HG02588 (cell line): ENCODE measurements around the gene ZMYM1.
"Not testable (repeated sequence)": the region's sequence is repeated elsewhere in the genome, so short reads cannot be mapped to it uniquely, and the experiment has no call there.

ENCODE experiments used
- ATAC-seq: cut with Tn5 transposase; IDR thresholded peaks from one replicate; pipeline ENCODE4 v1.9.1; 2021; ENCODE audit warnings: mild to moderate bottlenecking, moderate library complexity; ENCODE audit not compliant: unreplicated experiment

The ZMYM1 gene

DNA sequence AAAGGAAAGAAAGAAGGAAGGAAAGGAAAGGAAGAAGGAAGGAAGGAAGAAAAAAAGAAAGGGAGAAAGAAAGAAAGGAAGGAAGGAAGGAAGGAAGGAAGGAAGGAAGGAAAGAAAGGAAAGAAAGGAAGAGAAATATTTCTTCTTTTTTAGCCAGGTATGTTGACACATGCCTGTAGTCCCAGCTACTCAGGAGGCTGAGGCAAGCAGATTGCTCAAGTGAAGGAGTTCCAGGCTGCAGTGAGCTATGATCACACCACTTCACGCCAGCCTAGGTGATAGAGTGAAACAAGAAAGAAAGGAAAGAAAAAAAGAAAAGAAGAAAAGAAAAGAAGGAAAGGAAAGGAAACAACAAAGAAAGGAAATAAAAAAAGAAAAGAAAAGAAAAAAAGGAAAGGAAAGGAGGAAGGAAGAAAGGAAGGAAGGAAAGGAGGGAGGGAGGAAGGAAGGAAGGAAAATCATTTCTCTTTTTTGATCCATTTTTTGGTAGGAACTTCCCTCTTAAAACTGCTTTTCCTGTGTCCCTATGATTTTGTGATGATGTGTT is 5.8 kb upstream of the ZMYM1 start:
- no peak for ATAC-seq

DNA sequence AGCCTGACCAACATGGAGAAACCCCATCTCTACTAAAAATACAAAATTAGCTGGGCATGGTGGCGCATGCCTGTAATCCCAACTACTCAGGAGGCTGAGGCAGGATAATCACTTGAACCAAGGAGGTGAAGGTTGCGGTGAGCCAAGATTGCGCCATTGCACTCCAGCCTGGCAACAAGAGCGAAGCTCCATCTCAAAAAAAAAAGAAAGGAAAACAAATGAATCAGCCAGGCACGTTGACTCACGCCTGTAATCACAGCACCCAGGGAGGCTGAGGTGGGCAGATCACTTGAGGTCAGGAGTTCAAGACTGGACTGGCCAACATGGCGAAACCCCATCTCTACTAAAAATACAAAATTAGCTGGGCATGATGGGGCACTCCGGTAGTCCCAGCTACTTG is 2.8 kb upstream of the ZMYM1 start:
- ATAC-seq = not testable (repeated sequence)

DNA sequence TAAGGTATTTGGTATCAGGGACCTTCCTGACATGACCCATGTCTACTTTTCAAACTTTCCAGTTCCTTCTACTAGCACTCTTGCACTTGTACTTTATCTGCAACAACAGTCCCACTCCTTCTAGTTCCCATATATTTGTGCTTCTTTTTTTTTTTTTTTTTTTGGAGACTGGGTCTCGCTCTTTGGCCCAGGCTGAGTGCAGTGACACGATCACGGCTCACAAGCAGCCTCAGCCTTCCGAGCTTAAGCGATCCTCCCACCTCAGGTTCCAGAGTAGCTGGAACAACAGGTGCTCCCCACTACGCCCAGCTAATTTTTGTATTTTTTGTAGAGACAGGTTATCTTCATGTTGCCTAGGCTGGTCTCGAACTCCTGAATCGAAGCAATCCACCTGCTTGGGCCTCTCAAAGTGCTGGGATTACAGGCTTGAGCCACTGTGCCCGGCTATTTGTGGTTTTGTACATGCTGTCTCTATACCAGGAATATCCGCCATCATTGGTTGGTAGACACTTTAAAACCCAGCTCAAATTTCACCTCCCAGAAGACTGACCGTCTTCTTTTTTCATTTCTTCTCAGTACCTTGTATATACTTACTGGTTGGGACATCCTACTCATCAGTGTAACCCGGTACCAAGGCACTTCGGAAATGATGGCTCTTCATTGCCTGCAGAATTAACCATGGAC is 1.1 kb downstream of the ZMYM1 start:
- no peak for ATAC-seq

DNA sequence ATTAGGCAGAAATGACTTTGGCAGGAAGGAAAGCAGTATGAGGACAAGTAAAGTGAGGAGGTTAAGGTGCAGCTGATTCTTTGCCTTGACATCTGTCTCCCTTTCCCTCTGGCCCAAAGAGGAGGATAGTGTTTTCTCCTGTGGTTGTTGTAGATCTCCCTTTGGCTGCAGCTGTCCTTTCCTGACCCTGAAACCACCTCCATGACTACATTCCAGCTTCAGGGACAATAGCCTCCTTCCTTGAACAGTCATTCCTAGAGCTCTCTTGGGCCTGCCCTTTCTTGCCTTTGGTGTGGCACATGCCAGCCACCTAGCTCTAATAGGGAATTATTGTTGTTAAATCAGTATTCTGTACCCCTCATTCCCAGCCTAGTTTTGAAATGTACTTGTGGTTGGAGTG is 6.2 kb downstream of the ZMYM1 start:
- no peak for ATAC-seq

DNA sequence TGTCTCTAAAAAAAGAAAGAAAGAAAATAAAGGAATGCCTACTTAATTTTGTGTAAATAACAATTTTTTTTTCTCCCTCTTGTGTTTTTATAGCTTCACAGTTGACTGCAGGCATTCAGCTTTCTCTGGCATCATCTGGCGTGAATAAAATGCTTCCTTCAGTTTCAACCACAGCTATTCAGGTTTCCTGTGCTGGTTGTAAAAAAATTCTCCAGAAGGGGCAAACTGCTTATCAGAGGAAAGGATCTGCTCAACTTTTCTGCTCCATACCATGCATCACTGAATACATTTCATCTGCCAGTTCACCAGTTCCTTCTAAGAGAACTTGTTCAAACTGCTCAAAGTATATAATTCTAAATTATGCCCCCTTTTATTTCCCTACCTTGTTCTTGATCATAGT is 18.0 kb downstream of the ZMYM1 start:
- no peak for ATAC-seq

DNA sequence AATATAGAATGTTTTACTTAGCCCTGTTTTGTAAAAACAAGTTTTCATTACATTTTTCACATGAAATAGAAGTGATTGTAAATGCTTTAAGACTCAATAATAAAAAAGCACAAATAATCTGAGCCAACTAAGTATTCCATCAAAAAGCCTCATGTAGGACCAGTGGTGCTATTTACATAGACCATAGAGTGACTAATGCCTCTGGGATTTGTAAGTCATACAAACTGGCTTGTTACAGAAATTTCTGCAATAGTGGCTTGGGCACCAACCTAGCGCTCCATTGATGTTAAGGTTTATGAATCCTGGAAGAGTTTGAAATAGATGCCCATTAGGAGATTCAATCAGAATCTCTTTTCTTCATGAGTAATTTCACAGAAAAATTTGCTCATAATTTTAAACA is 31.9 kb downstream of the ZMYM1 start:
- ATAC-seq = no peak

DNA sequence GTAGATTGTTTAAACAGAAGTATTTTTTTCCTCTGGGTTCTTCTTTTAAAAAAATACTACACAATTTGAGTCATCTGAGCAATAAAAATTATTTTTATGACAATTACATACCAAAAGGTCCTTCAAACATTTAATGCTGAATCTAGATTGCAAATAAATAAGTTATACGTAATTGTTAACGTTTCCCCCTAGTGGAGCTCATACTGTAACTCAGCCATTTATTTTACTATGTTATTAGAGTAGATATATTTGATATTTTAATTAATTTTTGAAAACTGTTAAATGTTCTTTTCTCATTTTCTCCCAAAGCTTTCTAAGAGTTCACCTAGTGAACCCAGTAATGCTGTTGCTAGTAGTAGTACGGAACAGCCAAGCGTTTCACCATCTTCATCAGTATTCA is 33.5 kb downstream of the ZMYM1 start:
- ATAC-seq = no peak

DNA sequence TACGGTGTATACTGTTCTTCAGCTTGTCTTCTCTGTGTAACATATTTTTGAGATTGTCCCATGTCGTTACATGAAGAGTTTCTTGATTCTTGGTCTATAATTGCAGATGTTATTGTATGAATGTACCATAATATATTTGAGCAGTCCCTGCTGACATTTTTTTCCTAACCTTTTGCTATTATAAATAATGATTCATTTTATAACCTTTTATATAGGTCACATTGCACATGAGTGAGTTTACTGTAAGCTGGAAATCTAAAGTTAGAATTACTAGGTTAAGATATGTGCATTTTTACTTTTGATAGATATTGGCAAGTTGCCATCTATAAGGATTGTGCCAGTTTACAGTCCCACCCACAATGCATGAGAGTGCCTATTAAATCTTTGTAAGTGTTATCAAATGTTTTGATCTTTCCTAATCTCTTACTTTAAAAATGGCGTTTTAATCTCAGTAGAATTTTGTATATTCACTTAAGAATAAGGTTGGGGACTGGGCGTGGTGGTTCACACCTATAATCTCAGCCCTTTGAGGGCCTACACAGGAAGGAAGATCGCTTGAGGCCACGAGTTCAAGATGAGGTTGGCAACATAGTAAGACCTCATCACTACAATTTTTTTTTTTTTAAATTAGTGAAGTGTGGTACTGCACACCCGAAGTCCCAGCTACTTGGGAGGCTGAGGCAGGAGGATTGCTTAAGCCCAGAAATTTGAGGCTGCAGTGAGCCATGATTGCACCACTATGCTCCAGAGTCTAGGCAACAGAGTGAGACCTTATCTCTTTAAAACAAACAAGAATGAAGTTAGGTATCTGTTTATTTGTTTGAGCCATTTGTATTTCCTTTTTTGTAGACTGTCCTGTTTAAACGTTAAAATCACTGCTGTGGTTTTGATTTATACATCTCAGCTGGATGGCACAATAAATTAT is 36.5 kb downstream of the ZMYM1 start:
- ATAC-seq = no peak

DNA sequence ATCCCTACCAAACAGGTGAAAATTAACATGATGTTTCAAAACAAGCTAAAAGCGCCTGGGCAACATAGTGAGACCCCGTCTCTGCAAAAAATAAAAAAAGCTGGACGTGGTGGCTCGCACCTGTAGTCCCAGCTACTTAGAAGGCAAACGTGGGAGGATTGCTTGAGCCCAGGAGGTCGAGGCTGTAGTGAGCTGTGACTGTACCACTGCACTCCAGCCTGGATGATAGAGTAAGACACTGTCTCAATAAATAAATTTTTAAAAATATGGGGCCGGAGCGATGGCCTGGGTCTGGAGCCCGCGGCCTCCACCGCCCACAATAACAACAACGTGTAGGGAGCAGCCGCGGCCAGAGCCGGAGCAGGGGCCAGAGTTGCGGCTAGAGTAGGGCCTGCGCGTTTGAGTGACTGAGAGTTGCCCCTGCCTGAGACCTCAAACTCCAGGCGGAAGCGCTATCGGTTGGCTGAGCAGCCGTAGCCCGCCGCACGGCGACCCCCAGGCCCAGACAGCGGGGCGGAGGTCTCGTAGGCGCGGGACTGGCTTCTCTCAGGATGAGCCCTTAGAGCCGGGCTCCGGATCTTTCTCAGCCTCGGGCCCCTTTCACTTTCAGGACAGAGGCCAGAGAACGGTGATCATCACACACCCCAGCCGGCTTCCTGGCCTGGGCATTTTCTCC is 41.4 kb downstream of the ZMYM1 start:
- ATAC-seq = no peak

DNA sequence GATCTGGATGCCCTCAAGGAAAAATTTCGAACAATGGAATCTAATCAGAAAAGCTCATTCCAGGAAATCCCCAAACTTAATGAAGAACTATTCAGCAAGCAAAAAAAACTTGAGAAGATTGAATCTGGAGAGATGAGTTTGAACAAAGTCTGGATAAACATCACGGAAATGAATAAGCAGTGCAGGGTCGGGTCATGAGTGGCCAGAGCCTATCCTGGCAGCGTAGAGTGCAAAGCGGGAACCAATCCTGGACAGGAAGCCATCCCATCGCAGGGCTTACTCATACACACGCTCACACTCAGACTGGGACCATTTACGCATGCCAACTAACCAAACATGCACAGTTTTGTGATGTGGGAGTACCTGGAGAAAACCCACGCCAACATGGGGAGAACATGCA is 43.1 kb downstream of the ZMYM1 start:
- no peak for ATAC-seq

DNA sequence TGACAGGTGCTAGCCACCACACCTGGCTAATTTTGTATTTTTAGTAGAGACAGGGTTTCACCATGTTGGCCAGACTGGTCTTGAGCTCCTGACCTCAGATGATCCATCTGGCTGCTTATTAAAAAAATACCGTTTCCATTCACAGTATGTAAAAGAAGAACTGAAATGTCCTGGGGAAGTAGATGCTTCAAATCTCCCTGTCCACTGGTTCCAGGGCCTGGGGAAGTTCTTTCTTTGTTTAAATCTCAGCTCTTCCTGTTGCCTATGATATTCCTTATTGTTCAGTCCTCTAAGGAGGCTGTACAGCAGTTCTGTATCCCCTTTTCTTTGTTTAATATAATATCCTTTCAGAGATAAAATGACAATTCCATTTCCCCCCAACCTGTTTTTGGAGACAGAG is 47.4 kb downstream of the ZMYM1 start:
- no peak for ATAC-seq

DNA sequence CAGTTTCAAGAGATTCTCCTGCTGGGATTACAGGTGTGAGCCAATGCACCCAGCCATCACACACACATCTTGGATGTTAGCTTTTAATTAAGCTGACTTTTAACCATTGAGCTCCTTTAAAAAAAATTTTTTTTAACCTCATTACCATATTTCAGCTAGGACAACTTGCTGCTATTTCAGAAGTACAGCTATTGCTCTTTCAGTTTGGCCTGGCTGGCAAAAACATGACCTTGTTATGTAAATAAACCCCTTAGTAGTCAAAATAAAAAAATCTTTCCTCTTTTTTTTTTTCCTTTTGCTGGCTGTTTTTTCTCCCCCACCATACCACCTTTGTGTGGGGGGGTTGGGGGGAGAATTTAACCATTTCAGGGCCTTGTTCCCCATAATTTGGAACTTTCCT is 49.9 kb downstream of the ZMYM1 start:
- no peak for ATAC-seq

DNA sequence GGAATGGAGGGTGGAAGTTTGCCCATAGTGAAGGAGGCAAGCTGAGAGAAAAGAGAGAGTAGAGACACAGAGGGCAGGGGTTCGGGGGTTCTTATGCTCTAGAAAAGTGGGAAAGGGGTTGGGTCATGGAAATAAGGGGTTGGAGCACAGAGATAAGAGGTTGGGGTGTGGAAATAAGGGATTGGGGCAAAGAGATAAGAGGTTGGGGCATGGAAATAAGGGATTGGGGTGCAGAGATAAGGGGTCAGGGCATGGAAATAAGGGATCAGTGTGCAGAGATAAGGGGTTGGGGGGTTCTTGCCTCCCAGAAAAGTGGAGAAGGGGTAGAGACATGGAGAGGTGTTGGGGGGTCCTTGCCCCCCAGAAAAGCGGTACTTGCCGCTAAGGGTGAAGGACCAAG is 57.6 kb downstream of the ZMYM1 start:
- ATAC-seq = no peak

DNA sequence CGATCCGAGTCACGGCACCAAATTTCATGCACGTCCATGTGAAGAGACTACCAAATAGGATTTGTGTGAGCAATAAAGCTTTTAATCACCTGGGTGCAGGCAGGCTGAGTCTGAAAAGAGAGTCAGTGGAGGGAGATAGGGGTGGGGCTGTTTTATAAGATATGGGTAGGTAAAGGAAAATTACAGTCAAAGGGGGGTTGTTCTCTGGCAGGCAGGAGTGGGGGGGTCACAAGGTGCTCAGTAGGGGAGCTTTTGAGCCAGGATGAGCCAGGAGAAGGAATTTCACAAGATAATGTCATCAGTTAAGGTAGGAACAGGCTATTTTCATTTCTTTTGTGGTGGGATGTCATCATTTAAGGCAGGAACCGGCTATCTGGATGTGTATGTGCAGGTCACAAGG is 58.4 kb downstream of the ZMYM1 start:
- not testable (repeated sequence) for ATAC-seq

DNA sequence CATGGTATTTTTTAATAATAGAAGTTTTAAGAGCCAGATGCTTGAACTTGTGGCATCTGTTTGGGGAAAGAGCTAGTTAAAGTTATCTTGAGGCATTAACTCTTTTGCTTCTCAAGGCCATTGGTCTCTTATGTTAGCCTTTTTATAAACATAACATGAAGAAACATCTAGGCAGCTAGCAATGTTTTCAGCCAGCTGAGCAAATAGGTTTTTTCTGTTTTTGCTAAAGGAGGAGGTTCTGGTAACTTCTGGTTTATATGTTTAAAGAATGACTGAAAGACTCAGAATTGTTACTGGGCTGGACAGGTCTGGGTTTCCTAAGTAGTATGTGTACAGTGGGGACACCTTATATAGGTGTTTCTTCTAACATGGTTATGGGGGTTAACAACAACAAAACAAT is 63.1 kb downstream of the ZMYM1 start:
- ATAC-seq = not testable (repeated sequence)

DNA sequence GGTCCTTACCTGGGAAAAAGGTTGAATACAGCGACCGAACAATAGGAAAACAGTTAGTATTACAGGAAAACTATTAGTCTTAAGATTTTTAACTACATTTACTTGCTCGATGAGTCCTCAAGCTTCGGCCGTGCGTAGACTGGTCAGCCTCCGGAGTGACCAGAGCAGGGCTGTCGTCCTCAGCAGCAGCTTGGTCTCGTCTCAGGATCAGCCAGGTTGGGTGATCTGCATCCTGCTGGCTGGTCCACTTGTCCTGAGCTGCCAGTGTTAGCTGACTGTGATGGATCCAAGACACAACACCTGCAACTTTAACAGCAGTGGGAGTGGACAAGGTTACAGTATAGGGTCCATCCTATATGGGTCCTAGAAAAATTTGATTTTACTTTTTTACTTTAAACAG is 63.5 kb downstream of the ZMYM1 start:
- ATAC-seq = not testable (repeated sequence)

DNA sequence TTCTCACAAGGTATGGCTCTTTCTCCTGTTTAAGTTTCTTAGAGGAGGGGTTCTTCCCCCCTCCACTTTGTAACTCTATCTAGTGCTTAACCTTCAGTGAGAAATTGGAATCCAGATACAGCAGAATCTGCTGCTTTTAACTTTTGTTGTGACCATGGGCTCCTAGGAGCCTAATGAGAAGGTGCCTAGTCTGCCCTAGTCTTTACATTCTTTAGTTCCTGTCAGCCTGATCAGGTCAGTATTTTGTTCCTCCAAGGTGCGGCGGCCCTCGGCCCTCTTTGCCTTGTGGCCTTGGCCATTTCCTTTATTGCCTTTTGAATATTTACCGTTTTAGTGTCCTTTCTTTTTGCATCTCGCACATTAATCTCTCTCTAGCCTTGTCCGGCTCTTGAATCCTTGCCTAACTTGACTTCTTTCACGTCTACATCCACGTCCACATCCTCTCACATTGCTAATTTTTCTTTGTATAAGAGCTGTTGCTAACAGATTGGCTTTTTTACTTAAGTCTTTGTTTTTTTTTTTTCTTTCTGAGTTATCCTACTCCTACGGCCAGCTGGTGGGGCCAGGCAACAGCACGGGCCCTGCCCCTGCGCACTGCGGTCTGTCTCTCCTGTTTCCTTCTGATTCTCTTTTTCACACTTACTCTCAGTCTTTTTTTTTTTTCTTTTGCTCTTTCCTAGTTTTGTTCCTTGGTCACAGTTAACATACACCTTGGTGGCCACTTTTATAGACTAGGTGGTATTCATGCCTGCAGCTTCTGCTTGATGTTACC is 64.7 kb downstream of the ZMYM1 start:
- no peak for ATAC-seq

DNA sequence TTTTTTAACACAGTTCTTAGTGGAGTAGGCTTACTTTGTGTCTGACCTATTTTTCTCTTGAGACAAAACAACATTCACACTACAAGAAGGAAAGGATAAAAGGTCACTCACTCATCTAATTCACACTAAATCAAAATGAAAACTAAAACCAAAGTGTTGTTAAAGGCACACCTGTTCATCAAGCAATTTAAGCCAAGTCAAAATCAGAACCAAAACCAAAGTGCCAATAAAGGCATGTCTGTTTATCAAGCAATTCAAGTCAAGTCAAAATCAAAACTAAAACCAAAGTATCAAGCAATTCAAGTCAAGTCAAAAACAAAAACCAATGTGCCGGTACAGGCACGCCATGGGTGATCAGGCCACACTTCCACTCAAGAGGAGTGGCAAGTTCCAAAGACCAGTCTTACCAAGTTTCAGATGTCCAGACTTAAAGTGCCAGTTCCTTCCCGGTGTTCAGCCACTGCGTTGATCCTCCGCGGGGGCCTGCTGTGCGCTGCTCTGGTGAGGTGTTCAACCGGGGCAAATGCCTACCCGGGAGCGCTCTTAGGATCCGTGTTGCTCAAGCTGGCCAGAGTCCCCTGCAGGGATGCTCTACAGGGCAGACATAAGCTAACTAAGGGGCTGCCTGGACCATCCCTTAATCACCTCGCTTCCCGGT is 66.8 kb downstream of the ZMYM1 start:
- not testable (repeated sequence) for ATAC-seq

DNA sequence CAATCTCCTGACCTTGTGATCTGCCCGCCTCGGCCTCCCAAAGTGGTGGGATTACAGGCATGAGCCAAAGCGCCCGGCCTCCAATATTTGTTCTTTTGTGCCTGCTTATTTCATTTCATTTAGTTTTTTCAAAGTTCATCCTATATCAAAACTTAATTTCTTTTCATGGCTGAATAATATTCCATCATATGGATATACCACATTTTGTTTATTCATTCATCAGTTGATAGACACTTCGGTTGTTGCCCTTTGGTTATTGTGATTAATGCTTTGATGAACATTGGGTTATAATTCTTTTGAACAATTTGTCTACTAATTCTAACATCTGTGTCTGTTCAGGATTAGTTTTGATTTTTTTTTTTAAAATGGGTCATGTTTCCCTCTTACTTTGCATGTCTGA is 72.0 kb downstream of the ZMYM1 start:
- no peak for ATAC-seq

DNA sequence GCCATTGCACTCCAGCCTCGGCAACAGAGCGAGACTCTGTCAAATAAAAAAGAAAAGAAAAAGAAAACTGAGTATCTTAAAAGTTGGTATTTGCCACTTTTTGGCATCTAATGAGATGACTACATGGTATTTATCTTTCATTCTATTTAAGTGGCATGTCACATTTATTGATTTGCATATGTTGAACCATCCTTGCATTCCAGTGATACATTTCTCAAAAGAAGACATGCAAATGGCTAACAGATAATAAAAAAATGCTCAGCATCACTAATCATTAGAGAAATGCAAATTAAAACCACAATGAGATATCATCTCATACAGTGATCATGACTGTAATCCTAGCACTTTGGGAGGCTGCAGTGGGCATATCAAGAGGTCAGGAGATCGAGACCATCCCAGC is 85.7 kb downstream of the ZMYM1 start:
- ATAC-seq = no peak
